ENCODE measurements around the gene RMDN2.
"Not testable (repeated sequence)": the region's sequence is repeated elsewhere in the genome, so short reads cannot be mapped to it uniquely, and the experiment has no call there.

Gene RMDN2

DNA sequence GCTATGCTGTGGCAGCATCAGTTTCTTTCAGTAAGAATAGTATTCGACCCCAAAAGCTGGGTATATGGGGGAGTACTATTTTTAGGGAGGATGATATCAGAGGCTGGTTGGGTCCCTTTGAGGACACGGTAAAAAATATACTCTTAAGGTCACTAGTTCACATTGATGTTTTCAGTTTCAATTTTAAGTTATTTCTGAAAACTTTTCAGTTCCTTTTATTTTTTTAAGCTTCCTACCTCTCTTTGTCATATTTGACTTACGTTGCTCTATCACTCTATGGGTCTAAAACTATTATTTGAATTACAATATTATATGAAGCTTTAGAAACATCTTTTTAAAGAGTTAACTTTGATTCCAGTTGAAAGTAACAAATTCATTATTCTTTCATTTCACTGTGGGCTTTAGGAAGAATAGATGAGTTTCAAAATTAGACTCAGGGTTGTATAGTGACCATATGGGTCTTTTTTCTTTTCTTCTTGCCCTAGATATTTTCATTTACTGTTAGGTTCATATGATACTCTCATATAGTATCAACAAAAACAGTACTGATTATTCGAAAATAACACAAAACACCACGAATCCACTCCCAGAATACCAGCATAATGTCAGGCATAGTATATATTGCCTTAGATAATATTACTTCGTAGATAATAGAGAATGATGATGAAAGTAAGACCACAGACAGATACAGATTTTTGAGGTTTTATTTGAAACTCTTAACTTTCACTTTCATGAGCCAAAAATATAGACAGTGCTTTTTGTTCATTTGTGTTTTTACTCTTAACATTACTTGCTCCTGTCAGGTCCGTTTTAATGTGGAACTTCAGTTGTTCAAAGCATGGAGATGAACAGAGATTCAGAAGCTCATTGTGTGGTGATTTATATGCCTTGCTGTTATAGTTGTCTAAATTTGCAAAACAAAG, 9.8 kb downstream of the RMDN2 start:
- no peak for DNase-seq

DNA sequence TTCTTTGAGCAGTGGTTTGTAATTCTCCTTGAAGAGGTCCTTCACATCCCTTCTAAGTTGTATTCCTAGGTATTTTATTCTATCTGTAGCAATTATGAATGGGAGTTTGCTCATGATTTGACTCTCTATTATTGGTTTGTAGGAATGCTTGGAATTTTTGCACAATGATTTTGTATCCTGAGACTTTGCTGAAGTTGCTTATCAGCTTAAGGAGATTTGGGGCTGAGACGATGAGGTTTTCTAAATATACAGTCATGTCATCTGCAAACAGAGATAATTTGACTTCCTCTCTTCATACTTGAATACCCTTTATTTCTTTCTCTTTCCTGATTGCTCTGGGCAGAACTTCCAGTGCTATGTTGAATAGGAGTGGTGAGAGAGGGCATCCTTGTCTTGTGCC, 12.5 kb downstream of the RMDN2 start:
- DNase-seq, result peak; percentile 11

- DNase-seq, result not testable (repeated sequence)
These were observed 16.2 kb downstream of the RMDN2 start for GRCh38 chr2:37941267-37941666.

GRCh38 chr2:37944268-37944667, 19.2 kb downstream of the RMDN2 start:
- no peak for DNase-seq

- no peak for DNase-seq
These were observed 22.2 kb downstream of the RMDN2 start for GRCh38 chr2:37947306-37947705.

DNA sequence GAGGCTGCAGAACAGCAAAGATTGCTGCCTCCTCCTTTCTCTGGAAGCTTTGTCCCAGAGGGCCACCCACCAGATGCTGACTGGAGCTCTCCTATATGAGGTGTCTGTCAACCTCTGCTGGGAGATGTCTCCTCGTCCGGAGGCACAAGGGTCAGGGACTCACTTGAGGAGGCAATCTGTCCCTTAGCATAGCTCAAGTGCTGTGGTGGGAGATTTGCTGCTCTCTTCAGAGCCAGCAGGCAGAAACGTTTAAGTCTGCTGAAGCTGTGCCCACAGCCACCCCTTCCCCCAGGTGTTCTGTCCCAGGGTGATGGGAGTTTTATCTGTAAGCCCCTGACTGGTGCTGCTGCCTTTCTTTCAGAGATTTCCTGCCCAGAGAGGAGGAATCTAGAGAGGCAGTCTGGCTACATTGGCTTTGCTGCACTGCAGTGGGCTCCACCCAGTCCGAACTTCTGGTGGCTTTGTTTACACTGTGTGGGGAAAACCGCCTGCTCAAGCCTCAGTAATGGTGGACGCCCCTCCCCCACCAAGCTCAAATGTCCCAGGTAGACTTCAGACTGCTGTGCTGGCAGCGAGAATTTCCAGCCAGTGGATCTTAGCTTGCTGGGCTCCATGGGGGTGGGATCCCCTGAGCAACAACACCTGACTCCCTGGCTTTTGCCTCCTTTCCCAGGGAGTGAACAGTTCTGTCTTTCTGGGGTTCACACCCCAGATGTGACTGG, 37.1 kb downstream of the RMDN2 start:
- DNase-seq, result not testable (repeated sequence)

DNA sequence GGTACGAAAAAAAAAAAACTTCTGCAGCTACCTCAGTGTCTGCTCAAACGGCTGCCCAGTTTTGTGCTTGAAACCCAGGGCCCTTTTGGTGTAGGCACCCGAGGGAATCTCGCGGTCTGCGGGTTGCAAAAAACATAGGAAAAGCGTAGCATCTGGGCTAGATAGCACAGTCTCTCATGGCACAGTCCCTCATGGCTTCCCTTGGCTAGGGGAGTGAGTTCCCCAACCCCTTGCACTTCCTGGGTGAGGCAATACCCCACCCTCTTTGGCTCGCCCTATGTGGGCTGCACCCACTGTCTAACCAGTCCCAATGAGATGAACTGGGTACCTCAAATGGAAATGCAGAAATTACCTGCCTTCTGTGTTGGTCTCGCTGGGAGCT, 37.6 kb downstream of the RMDN2 start:
- not testable (repeated sequence) for DNase-seq

DNA sequence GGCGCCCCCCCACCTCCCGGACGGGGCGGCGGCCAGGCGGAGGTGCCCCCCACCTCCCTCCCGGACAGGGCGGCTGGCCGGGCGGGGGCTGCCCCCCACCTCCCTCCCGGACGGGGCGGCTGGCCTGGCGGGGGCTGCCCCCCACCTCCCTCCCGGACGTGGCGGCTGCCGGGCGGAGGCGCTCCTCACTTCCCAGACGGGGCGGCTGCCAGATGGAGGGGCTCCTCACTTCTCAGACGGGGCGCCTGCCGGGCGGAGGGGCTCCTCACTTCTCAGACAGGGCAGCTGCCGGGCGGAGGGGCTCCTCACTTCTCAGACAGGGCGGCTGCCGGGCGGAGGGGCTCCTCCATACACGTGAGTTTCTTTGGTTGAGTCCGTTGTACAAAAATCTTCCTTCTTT, 38.8 kb downstream of the RMDN2 start:
- not testable (repeated sequence) for DNase-seq

DNA sequence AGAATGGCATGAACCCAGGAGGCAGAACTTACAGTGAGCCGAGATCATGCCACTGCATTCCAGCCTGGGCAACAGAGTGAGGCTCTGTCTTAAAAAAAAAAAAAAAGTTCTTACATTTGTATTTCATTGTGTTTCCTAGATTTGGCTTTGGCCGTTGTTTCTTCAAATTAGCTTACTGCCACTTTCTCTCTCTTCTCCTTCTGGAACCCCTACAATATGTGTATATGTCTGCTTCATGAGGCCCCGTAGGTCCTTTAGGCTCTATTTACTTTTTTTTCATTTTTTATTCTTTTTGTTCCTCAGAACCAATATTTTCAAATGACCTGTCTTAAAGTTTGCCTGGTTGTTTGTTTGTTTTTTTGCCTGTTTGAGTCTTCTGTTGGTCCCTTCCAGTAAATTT, 41.2 kb downstream of the RMDN2 start:
- no peak for DNase-seq

GRCh38 chr2:37969731-37970130, 44.6 kb downstream of the RMDN2 start:
- no peak for DNase-seq

GRCh38 chr2:37971971-37972370, 46.9 kb downstream of the RMDN2 start:
- no peak for DNase-seq

- DNase-seq, result no peak
These were observed 48.7 kb downstream of the RMDN2 start for GRCh38 chr2:37973615-37974353.

DNA sequence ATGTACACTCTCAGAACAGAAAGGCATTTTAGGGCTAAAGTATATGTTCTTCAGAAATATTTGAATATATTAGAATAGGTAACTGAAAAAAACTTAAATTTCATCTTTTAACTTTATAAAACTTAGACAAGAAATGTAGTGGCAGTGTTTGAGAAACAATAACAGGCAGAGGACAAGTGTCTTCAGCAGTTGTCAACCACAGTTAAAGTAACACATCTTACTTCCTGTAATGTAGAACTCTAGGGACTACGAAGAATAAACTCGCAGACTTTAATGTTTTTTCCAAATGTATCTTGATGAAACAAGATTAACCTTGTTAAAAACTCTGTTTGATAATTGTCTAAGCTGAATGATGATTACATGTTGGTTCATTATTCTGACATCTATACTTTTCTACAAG, 50.7 kb downstream of the RMDN2 start:
- no peak for DNase-seq

GRCh38 chr2:37976411-37976810, 51.3 kb downstream of the RMDN2 start:
- no peak for DNase-seq

DNA sequence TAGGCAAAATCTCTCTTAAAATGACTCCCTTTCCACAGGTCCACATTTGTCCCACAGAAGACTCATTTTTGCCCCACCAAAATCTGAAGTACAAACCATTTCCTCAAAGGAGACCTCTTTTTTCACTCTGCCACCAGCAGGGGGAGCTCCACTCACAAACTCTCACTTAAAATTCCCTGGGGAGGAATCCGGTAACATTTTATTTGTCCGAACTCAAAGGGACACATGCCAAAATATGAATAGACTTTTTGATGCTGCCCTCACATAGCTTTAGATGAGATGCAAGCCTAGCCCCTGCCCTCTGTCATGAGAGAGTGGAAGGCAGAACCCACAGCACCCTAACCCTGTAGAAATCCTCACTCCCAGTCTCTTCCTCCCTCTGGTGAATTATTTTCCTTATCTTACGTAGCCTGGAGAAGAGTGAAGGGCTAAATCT, 57.1 kb downstream of the RMDN2 start:
- DNase-seq, result peak; percentile 74

DNA sequence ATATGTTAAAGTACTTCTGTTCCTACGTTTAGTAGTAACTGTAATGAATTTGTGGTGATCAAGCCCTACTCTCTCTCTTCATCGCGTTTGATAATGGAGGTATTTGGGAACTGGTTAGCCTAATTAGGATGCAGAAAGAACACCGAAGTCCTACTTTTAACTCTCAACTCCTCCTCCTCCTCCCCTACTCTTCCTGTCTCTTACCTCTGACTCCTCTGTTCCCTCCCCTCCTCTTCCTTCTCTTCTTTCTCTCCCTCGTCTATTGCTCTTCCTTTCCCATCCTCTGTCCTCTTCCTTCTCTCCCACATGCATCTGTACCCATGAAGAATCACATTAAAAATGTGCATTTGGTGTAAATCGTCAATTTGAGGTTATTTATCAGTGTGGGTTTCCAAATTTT, 57.8 kb downstream of the RMDN2 start:
- DNase-seq, result no peak

DNA sequence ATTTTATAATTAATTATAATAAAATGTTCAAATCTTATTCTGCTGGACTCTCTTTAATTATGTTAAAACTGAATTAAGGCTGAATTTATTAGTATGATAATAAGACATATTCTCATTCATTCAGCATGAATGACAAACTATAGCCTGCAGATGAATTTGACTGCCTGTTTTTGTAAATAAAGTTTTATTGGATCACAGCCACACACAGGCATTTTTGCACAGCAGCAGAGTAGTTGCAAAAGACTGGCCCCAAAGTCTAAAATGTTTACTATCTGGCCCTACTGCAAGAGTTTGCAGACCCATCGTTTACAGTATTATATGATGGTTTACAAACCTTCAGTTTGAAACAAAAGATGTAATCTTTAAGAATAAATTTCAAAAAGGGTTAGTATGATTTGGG, 58.6 kb downstream of the RMDN2 start:
- DNase-seq, result no peak

DNA sequence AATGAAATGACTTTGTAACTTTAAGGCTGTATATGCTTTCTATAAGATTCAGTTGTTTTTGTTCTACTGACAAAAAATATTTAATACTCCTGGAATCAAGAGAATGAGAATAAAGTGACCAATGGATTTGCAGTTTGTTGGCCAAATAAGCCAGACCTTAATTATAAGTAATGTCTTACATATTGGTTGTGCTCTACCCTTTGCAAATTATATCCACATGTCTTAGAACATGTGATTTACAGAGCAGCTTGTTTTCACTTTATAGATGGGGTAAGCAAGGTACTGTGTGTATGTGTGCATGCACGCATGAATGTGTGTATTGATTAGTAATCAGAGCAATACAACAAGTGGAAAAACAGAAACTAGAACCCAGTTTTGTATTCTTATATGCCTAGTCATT, 59.1 kb downstream of the RMDN2 start:
- no peak for DNase-seq

GRCh38 chr2:37984589-37984988, 59.5 kb downstream of the RMDN2 start:
- DNase-seq, result peak; percentile 14

DNA sequence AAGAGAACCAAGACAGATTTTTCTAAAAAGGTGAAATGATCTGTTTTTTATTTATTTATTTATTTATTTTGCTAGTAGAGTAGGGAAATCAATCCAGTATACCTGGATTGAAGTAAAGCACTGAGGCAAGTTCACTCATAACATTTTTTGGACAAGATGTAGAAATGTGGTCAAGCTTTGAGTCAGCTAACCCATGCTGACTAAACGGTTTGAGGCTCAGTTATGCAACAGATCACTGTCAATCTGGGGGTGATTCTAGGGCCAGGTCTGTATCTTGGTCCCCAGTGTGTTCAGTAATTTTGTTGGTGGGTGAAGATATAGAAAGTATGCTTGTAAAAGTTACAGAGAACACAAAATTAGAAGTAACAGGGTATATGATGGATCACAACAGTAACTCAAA, 60.2 kb downstream of the RMDN2 start:
- peak; percentile 74 for DNase-seq

- no peak for DNase-seq
These were observed 62.1 kb downstream of the RMDN2 start for GRCh38 chr2:37987098-37987775.

- no peak for DNase-seq
These were observed 67.5 kb downstream of the RMDN2 start for GRCh38 chr2:37992601-37993000.

DNA sequence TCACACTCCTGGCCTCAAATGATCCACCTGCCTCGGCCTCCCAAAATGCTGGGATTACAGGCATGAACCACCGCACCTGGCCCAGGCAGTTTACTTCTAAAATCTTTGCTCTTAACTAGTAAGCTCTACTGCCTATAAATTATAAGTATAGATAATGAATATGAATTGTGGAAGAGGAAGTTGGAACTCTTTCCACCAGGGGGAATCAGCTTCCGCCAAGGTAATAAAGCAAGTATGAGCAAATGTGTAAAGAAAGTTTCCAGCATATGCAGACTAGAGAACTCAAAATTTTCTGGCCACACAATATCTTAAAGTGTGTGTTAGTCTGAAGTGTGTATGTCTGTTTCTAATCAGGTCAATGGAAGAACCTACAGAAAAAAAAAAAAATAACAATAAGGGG, 68.1 kb downstream of the RMDN2 start:
- DNase-seq, result peak; percentile 55
